ENCODE results near the gene ADCY6. TPM values are rescaled to one million over a fixed set of nuclear protein-coding genes. Genes with fewer than 3 reads are reported as not detected.

ADCY6 gene
- total and polyA plus RNA-seq, 2 donors (not counting 1 experiment from before 2014, with no cell fraction given) = 0.03 TPM; not detected in 1

DNA sequence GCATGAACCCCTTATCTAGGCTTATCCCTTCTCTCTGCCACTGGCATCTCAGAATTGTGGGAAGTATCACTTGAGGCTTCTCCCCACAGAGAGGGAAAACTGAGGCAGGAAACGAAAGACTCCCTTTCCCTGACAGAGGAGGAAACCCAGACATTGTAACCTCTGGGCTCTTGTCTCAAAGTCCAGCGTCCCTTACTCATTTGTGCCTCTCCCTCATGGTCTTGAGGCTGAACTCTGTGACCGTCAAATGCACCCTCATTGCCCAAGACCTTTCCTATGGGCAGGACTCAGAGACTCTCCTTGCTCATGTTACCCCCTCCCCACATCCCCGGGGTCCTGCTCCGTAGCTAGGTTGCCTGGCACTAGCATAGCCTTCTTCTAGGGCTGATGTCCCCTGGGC lies 33.2 kb upstream of the ADCY6 start:
- intact Hi-C loops (cut with micrococcal nuclease) = no loop called here
- Histone ChIP-seq H3K36me3 (replicated peaks in 1 of 2; ENCODE audit: control extremely low read depth in 1 of 2, control insufficient read depth in 1 of 2, extremely low read depth in 1 of 2, insufficient read depth in 2 of 2, low read length in 1 of 2) (no peaks in the 10 kb centered on the region), H3K27me3 (replicated peaks in 1 of 4; ENCODE audit: control extremely low read depth in 1 of 4, control insufficient read depth in 3 of 4, insufficient read depth in 4 of 4, low read length in 3 of 4) (peaks cover 0 to 13% (median 4%) of the 10 kb centered on the region in 4 experiments), H3K27ac (ENCODE audit: low read length in 2 of 2) (no peak overlapping the region), H3K9me3 (ENCODE audit: control extremely low read depth in 1 of 3, control insufficient read depth in 2 of 3, insufficient read depth in 1 of 3, low read length in 2 of 3) (no peaks in the 10 kb centered on the region), H4K20me1 (ENCODE audit: control insufficient read depth, insufficient read depth, low read length, poor library complexity, severe bottlenecking) (peaks cover 7% of the 10 kb centered on the region), H3K4me2 (replicated peaks; ENCODE audit: low read depth, low read length, poor library complexity, severe bottlenecking) (no peak overlapping the region), H3K4me1 (ENCODE audit: control insufficient read depth in 2 of 2, insufficient read depth in 2 of 2, low read length in 2 of 2) (peaks cover 10 to 16% of the 10 kb centered on the region in 2 donors), H3K79me2 (ENCODE audit: control insufficient read depth, insufficient read depth, low read length) (no peaks in the 10 kb centered on the region), H3K9ac (ENCODE audit: low read length) (no peak overlapping the region), H2AFZ (ENCODE audit: insufficient read depth, low read depth, low read length, poor library complexity, severe bottlenecking) (no peak overlapping the region), H3K4me3 (ENCODE audit: control extremely low read depth in 1 of 5, extremely low read depth in 1 of 5, insufficient read depth in 1 of 5, low read depth in 2 of 5, low read length in 4 of 5) (no peak overlapping the region)
- H3K9me3 Mint-ChIP-seq (ENCODE audit: insufficient read depth) = no peaks in the 10 kb centered on the region
- peaks cover 2% of the 10 kb centered on the region for H3K27me3 Mint-ChIP-seq
- no peak overlapping the region for H3K27ac Mint-ChIP-seq
- WGBS (ENCODE audit: insufficient coverage) = 97% methylated on average over 3 of the region's 5 CpGs
- POLR2A ChIA-PET = no interaction called here
- no peak for ATAC-seq (ENCODE audit: low read depth)
- no peak for DNase-seq
- CTCF ChIA-PET = no interaction called here
- peaks cover 15% of the 10 kb centered on the region for H3K4me1 Mint-ChIP-seq
- TF ChIP-seq, protein P1, sequence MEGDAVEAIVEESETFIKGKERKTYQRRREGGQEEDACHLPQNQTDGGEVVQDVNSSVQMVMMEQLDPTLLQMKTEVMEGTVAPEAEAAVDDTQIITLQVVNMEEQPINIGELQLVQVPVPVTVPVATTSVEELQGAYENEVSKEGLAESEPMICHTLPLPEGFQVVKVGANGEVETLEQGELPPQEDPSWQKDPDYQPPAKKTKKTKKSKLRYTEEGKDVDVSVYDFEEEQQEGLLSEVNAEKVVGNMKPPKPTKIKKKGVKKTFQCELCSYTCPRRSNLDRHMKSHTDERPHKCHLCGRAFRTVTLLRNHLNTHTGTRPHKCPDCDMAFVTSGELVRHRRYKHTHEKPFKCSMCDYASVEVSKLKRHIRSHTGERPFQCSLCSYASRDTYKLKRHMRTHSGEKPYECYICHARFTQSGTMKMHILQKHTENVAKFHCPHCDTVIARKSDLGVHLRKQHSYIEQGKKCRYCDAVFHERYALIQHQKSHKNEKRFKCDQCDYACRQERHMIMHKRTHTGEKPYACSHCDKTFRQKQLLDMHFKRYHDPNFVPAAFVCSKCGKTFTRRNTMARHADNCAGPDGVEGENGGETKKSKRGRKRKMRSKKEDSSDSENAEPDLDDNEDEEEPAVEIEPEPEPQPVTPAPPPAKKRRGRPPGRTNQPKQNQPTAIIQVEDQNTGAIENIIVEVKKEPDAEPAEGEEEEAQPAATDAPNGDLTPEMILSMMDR (IDR thresholded peaks at IDR 0.05) = no peak
- TF ChIP-seq EZH2 (IDR thresholded peaks at IDR 0.05; ENCODE audit: borderline replicate concordance, insufficient read depth, low read depth, low read length, poor library complexity, severe bottlenecking) = no peak
- H3K4me3 Mint-ChIP-seq = no peak overlapping the region

DNA sequence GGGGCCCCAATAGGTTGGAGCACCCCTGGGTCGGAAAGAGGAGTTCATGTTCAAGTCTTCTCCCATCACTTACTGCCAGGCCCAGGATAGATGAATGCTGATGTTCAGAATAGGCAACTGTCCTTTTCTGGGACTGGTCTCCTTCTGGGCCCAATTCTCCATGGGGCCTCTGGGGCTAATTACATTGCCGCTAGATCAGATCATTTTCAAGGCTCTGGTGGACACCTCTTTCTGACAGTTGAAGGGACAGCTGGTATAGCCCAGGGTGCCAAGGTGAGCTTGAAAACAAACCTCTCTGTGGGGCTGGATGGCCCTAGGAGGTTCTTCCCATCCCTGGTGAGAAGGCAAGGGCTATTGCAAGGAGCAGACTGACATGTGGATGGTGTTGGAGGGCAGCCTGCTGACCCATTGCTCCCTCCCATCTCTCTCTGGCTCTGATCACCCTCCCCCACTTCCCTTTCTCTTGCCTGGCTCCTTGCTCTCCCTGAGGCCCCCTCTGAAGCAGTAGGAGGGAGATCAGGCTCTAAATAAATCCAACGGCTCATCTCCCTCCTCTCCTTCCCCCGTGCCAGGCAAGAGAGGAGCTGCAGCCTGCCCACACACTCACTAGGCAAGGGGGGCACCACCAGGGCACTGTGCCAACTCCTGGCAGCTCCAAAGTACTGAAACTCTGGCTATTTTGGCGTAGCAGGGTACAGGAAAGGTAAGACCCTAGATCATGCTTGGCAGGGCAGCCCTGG lies 31.3 kb upstream of the ADCY6 start:
- no peaks in the 10 kb centered on the region for H3K9me3 ChIP-seq (ENCODE audit: control extremely low read depth in 1 of 3, control insufficient read depth in 2 of 3, insufficient read depth in 1 of 3, low read length in 2 of 3)
- 64% methylated on average over 4 of the region's 5 CpGs for WGBS (ENCODE audit: insufficient coverage)
- Mint-ChIP-seq H3K4me3 (peak overlapping the region; percentile 87), H3K27ac (no peak overlapping the region), H3K9me3 (ENCODE audit: insufficient read depth) (no peaks in the 10 kb centered on the region), H3K4me1 (peaks cover 24% of the 10 kb centered on the region), H3K27me3 (peaks cover 12% of the 10 kb centered on the region)
- no peak overlapping the region for H3K27ac ChIP-seq (ENCODE audit: low read length in 2 of 2)
- no peak overlapping the region for H3K4me2 ChIP-seq (replicated peaks; ENCODE audit: low read depth, low read length, poor library complexity, severe bottlenecking)
- H3K4me1 ChIP-seq (ENCODE audit: control insufficient read depth in 2 of 2, insufficient read depth in 2 of 2, low read length in 2 of 2) = peaks cover 23 to 24% of the 10 kb centered on the region in 2 donors
- H4K20me1 ChIP-seq (ENCODE audit: control insufficient read depth, insufficient read depth, low read length, poor library complexity, severe bottlenecking) = peaks cover 13% of the 10 kb centered on the region
- no peak overlapping the region for H3K9ac ChIP-seq (ENCODE audit: low read length)
- no peak overlapping the region for H3K4me3 ChIP-seq (ENCODE audit: control extremely low read depth in 1 of 5, extremely low read depth in 1 of 5, insufficient read depth in 1 of 5, low read depth in 2 of 5, low read length in 4 of 5)
- H3K27me3 ChIP-seq (replicated peaks in 1 of 4; ENCODE audit: control extremely low read depth in 1 of 4, control insufficient read depth in 3 of 4, insufficient read depth in 4 of 4, low read length in 3 of 4) = peaks cover 0 to 31% (median 16%) of the 10 kb centered on the region in 4 experiments
- H3K36me3 ChIP-seq (replicated peaks in 1 of 2; ENCODE audit: control extremely low read depth in 1 of 2, control insufficient read depth in 1 of 2, extremely low read depth in 1 of 2, insufficient read depth in 2 of 2, low read length in 1 of 2) = no peaks in the 10 kb centered on the region
- POLR2A ChIA-PET = no interaction called here
- CTCF ChIA-PET = interaction anchor here (0.8 to 1.5 kb wide), 4 partner anchors 8 to 32 kb away, joined by 3 to 6 read pairs (median 4); partner anchors contain the start of gene DDX23
- intact Hi-C loops (cut with micrococcal nuclease) = no loop called here
- H3K79me2 ChIP-seq (ENCODE audit: control insufficient read depth, insufficient read depth, low read length) = no peaks in the 10 kb centered on the region
- ATAC-seq (ENCODE audit: low read depth) (no peak), DNase-seq (no peak)
- H2AFZ ChIP-seq (ENCODE audit: insufficient read depth, low read depth, low read length, poor library complexity, severe bottlenecking) = no peak overlapping the region
- no peak for TF ChIP-seq EZH2 (IDR thresholded peaks at IDR 0.05; ENCODE audit: borderline replicate concordance, insufficient read depth, low read depth, low read length, poor library complexity, severe bottlenecking)
- TF ChIP-seq, protein P1 (IDR thresholded peaks at IDR 0.05) = no peak
